HepG2 (cell line): Measurements from ENCODE around the gene CLEC16A. TPM values are rescaled to one million over a fixed set of nuclear protein-coding genes. Genes with fewer than 3 reads are reported as not detected.

Source experiments
- ARID2 ChIP-seq: sonication (generic); formaldehyde crosslinking; IDR thresholded peaks from 2 replicates; pipeline ENCODE4 v1.8.1; 2022; ENCODE audit warnings: mild to moderate bottlenecking, missing genetic modification reagents, borderline replicate concordance
- BRCA1 ChIP-seq: sonication (generic); formaldehyde crosslinking; IDR thresholded peaks from 2 replicates; pipeline ENCODE4 v1.4.0; 2020; ENCODE audit warnings: missing genetic modification reagents
- CEBPB ChIP-seq: IDR thresholded peaks from 2 replicates; pipeline ENCODE4 v1.6.1; 2011; ENCODE audit warnings: low read depth, low read length, improper control_type of control experiment, borderline replicate concordance
- HDAC6 ChIP-seq: fragments of 200-600 bp; sonication (generic); IDR thresholded peaks from 2 replicates; pipeline ENCODE4 v1.7.0; 2017; ENCODE audit warnings: mild to moderate bottlenecking, antibody characterized with exemption, low read length, low read depth
- IRF2 ChIP-seq: IDR thresholded peaks from 2 replicates; pipeline ENCODE4 v1.6.1; 2018; ENCODE audit warnings: missing genetic modification reagents, missing compliant biosample characterization
- JDP2 ChIP-seq: sonication (generic); formaldehyde crosslinking; IDR thresholded peaks from 2 replicates; pipeline ENCODE4 v1.8.1; 2022; ENCODE audit warnings: missing genetic modification reagents, borderline replicate concordance
- JUNB ChIP-seq: sonication (generic); formaldehyde crosslinking; IDR thresholded peaks from 2 replicates; pipeline ENCODE4 v1.8.0; 2022; ENCODE audit warnings: missing genetic modification reagents, mild to moderate bottlenecking, borderline replicate concordance
- MED13 ChIP-seq: sonication (generic); formaldehyde crosslinking; IDR thresholded peaks from 2 replicates; pipeline ENCODE4 v1.5.0; 2020; ENCODE audit warnings: missing genetic modification reagents
- MTF2 ChIP-seq: sonication (generic); formaldehyde crosslinking; IDR thresholded peaks from 2 replicates; pipeline ENCODE4 v1.5.0; 2020; ENCODE audit warnings: missing genetic modification reagents, borderline replicate concordance
- ONECUT2 ChIP-seq: sonication (generic); formaldehyde crosslinking; IDR thresholded peaks from 2 replicates; pipeline ENCODE4 v1.4.0; 2020; ENCODE audit warnings: missing genetic modification reagents
- PLRG1 ChIP-seq: fragments of 450-650 bp; conservative IDR thresholded peaks from 2 replicates; pipeline ENCODE4 v1.6.1; 2016
- POLR2G ChIP-seq: fragments of 200-400 bp; formaldehyde crosslinking; IDR thresholded peaks from 2 replicates; pipeline ENCODE4 v1.6.1; 2018; ENCODE audit warnings: mild to moderate bottlenecking, low read depth, low read length, moderate library complexity
- SIN3A ChIP-seq: IDR thresholded peaks from 2 replicates; pipeline ENCODE4 v1.6.1; 2011; ENCODE audit warnings: low read depth, mild to moderate bottlenecking, control low read depth, low read length, borderline replicate concordance
- SOX5 ChIP-seq: IDR thresholded peaks from 2 replicates; pipeline ENCODE4 v1.6.1; 2016; ENCODE audit warnings: borderline replicate concordance
- SYNCRIP ChIP-seq: fragments of 200-400 bp; formaldehyde crosslinking; IDR thresholded peaks from 2 replicates; pipeline ENCODE4 v1.6.1; 2018; ENCODE audit warnings: mild to moderate bottlenecking, low read depth, low read length; ENCODE audit not compliant: insufficient read depth
- ZNF136 ChIP-seq: sonication (generic); formaldehyde crosslinking; IDR thresholded peaks from 2 replicates; pipeline ENCODE4 v1.8.1; 2022; ENCODE audit warnings: low read depth, mild to moderate bottlenecking, moderate library complexity, missing genetic modification reagents
- ZNF235 ChIP-seq: sonication (generic); formaldehyde crosslinking; IDR thresholded peaks from 2 replicates; pipeline ENCODE4 v1.8.1; 2023; ENCODE audit warnings: mild to moderate bottlenecking, missing genetic modification reagents, borderline replicate concordance
- ZNF292 ChIP-seq: sonication (generic); formaldehyde crosslinking; IDR thresholded peaks from 2 replicates; pipeline ENCODE4 v1.8.1; 2022; ENCODE audit warnings: mild to moderate bottlenecking, low read depth, missing genetic modification reagents, borderline replicate concordance
- ZNF546 ChIP-seq: sonication (generic); formaldehyde crosslinking; conservative IDR thresholded peaks from 2 replicates; pipeline ENCODE4 v1.8.1; 2023; ENCODE audit warnings: mild to moderate bottlenecking, missing genetic modification reagents
- ZNF672 ChIP-seq: sonication (generic); formaldehyde crosslinking; IDR thresholded peaks from 2 replicates; pipeline ENCODE4 v1.8.1; 2022; ENCODE audit warnings: missing genetic modification reagents
- ZSCAN25 ChIP-seq: sonication (generic); formaldehyde crosslinking; IDR thresholded peaks from 2 replicates; pipeline ENCODE4 v1.8.0; 2022; ENCODE audit warnings: mild to moderate bottlenecking, missing genetic modification reagents
- polyA plus RNA-seq, 8 experiments: library from polyadenylated mRNA; depleted of rRNA in 3 of 8; stranded (reverse) in 7 of 8; unstranded in 1 of 8; fragments of >200 nt; fragmentation: Illumina TruSeq in 4 of 8; extraction: Trizol in 4 of 8; gene quantifications; 2 replicates each; pipeline versions ENCODE4 v1.2.1 to v1.2.3, GENCODE V29; 2011 to 2016; ENCODE audit warnings: low read depth in 4 of 8, missing spikeins in 1 of 8, mixed read lengths in 1 of 8; ENCODE audit not compliant: insufficient read depth in 1 of 8
- total RNA-seq, 5 experiments: library from RNA; depleted of rRNA; stranded (reverse); fragments of >200 nt; fragmentation: Illumina TruSeq; extraction: Trizol; gene quantifications; 2 replicates each; pipeline ENCODE4 v1.2.3, GENCODE V29; 2016; ENCODE audit warnings: low read depth in 1 of 5
- TF ChIP-seq, protein P1 (sequence below): sonication (generic); formaldehyde crosslinking; IDR thresholded peaks from 2 replicates; pipeline ENCODE4 v1.5.0; 2020; ENCODE audit warnings: missing genetic modification reagents, mild to moderate bottlenecking, borderline replicate concordance
- TF ChIP-seq, protein P2 (sequence below): sonication (generic); formaldehyde crosslinking; IDR thresholded peaks from 2 replicates; pipeline ENCODE4 v1.4.0; 2020; ENCODE audit warnings: missing genetic modification reagents
- TF ChIP-seq, protein P3 (sequence below): sonication (generic); formaldehyde crosslinking; IDR thresholded peaks from 2 replicates; pipeline ENCODE4 v1.5.0; 2020; ENCODE audit warnings: mild to moderate bottlenecking, missing genetic modification reagents, borderline replicate concordance
- TF ChIP-seq, protein P4 (sequence below): IDR thresholded peaks from 2 replicates; pipeline ENCODE4 v1.6.1; 2016; ENCODE audit warnings: low read depth, borderline replicate concordance

The CLEC16A gene
- total and polyA plus RNA-seq, 2 of the 13 experiments (the other 11 are each of a cell fraction or from before 2014, with no cell fraction given), result 8.5 to 10.3 TPM

DNA sequence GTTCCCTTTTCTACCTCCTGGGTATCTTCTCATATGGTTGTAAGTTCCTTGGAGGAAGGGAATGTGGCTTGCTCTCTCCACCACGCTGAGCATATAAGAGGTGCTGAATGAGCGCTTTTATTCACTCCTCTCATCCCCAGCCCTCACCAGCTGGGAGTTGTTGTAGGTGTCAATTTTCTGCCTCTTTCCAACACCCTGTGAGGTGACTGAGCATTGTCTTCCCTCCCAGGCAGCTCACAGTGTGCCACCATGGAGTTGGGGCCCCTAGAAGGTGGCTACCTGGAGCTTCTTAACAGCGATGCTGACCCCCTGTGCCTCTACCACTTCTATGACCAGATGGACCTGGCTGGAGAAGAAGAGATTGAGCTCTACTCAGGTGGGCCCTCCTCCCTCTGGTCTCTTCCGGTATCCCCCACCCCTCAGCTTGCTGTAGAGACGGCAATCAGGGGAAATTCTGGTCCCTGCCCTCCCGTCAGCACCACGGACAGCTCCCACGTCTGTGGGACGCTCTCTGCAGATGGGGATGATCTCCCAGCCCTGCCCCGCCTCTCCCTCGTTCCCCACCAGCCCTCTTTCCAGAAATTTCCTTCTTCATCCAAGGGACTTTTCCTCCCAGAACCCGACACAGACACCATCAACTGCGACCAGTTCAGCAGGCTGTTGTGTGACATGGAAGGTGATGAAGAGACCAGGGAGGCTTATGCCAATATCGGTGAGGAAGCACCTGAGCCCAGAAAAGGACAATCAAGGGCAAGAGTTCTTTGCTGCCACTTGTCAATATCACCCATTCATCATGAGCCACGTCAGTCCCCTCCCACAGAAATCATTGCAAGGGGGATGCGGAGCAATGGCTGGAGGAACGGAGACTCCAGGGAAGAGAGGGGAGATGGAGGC, 49.1 kb upstream of the CLEC16A start (continued):
- TF ChIP-seq, protein P1, sequence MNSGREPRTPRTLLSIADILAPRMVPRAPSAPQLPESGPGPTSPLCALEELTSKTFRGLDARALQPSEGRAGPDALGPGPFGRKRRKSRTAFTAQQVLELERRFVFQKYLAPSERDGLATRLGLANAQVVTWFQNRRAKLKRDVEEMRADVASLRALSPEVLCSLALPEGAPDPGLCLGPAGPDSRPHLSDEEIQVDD (CRISPR knock-in tag), result peak; percentile 86; the same call in 1 of the 2 replicates
- TF ChIP-seq SYNCRIP (no peak), ZSCAN25 (CRISPR knock-in tag) (peak; percentile 83; the same call in 1 of the 2 replicates), SOX5 (CRISPR knock-in tag) (peak; percentile 48; the same call in 1 of the 2 replicates), POLR2G (no peak), ZNF136 (peak; percentile 39; the same call in 1 of the 2 replicates), ZNF546 (CRISPR knock-in tag) (peak; percentile 91), ZNF292 (CRISPR knock-in tag) (no peak), CEBPB (no peak), ONECUT2 (peak; percentile 72), JUNB (peak; percentile 87), BRCA1 (CRISPR knock-in tag) (peak; percentile 97), PLRG1 (no peak), ZNF672 (CRISPR knock-in tag) (peak; percentile 80; the same call in 1 of the 2 replicates), IRF2 (CRISPR knock-in tag) (peak; percentile 83; the same call in 1 of the 2 replicates), ZNF235 (CRISPR knock-in tag) (peak; percentile 82; the same call in 1 of the 2 replicates), SIN3A (no peak), MED13 (peak; percentile 84), HDAC6 (no peak), JDP2 (peak; percentile 74; the same call in 1 of the 2 replicates), ARID2 (no peak), MTF2 (CRISPR knock-in tag) (no peak)
- TF ChIP-seq, protein P2, sequence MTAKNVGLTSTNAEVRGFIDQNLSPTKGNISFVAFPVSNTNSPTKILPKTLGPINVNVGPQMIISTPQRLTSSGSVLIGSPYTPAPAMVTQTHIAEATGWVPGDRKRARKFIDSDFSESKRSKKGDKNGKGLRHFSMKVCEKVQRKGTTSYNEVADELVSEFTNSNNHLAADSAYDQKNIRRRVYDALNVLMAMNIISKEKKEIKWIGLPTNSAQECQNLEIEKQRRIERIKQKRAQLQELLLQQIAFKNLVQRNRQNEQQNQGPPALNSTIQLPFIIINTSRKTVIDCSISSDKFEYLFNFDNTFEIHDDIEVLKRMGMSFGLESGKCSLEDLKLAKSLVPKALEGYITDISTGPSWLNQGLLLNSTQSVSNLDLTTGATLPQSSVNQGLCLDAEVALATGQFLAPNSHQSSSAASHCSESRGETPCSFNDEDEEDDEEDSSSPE, result 0 out of 2 replicates have a peak, but pooled peaks have one; percentile 39
- TF ChIP-seq, protein P3, sequence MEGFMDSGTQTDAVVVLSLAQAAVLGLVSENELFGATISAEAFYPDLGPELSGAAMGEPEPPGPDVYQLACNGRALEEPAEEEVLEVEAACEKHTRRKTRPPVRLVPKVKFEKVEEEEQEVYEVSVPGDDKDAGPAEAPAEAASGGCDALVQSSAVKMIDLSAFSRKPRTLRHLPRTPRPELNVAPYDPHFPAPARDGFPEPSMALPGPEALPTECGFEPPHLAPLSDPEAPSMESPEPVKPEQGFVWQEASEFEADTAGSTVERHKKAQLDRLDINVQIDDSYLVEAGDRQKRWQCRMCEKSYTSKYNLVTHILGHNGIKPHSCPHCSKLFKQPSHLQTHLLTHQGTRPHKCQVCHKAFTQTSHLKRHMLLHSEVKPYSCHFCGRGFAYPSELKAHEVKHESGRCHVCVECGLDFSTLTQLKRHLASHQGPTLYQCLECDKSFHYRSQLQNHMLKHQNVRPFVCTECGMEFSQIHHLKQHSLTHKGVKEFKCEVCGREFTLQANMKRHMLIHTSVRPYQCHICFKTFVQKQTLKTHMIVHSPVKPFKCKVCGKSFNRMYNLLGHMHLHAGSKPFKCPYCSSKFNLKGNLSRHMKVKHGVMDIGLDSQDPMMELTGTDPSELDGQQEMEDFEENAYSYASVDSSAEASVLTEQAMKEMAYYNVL (CRISPR knock-in tag), result 0 out of 2 replicates have a peak, but pooled peaks have one; percentile 49
- TF ChIP-seq, protein P4, sequence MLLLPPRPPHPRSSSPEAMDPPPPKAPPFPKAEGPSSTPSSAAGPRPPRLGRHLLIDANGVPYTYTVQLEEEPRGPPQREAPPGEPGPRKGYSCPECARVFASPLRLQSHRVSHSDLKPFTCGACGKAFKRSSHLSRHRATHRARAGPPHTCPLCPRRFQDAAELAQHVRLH (CRISPR knock-in tag), result peak; percentile 96; the same call in 1 of the 2 replicates
